ENCODE results near the gene IPO9. TPM values are rescaled to one million over a fixed set of nuclear protein-coding genes. Genes with fewer than 3 reads are reported as not detected.

IPO9 gene
- total and polyA plus RNA-seq, 10 of the 15 experiments (the other 5 are each of a cell fraction or from before 2014, with no cell fraction given) = 19.1 to 77.3 (median 34.1) TPM

GRCh38 chr1:201850053-201850397 is 21.1 kb downstream of the IPO9 start (continued):
- no peak for TF ChIP-seq CUX1 (IDR thresholded peaks at IDR 0.05; ENCODE audit: insufficient replicate concordance, low read depth, low read length)
- no peak for TF ChIP-seq MTA3 (IDR thresholded peaks at IDR 0.05; ENCODE audit: borderline replicate concordance, low read length)
- TF ChIP-seq ZBTB40 (IDR thresholded peaks at IDR 0.05; ENCODE audit: borderline replicate concordance) = no peak
- no peak for TF ChIP-seq NKRF (conservative IDR thresholded peaks at IDR 0.05)
- TF ChIP-seq HSF1 (IDR thresholded peaks at IDR 0.05; ENCODE audit: low read depth, low read length) = no peak
- TF ChIP-seq GATAD2B (conservative IDR thresholded peaks at IDR 0.05; ENCODE audit: low read depth) = no peak
- no peak for TF ChIP-seq IRF3 (IDR thresholded peaks at IDR 0.05)

Data from GM12878 (cell line).